GM18498 (cell line): ENCODE measurements around the gene FHL1.
"Not testable (repeated sequence)": the region's sequence is repeated elsewhere in the genome, so short reads cannot be mapped to it uniquely, and the experiment has no call there.

Experiments used
- ATAC-seq: cut with Tn5 transposase; IDR thresholded peaks from one replicate; pipeline ENCODE4 v1.9.1; 2021; ENCODE audit warnings: mild to moderate bottlenecking, moderate library complexity; ENCODE audit not compliant: unreplicated experiment

FHL1 gene

DNA sequence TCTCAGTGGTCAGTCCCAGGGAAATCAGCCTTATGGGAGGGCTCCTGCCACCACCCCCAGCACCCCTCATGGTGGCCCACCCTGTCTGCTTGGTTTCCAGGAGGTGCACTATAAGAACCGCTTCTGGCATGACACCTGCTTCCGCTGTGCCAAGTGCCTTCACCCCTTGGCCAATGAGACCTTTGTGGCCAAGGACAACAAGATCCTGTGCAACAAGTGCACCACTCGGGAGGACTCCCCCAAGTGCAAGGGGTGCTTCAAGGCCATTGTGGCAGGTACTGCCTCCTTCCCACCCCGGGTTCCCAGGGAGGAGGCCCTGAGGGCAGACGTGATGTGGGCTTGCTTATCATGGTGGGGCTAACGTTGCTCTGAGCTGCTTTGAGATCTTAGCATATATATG, 59.6 kb downstream of the FHL1 start:
- no peak for ATAC-seq

GRCh38 chrX:136207546-136207945, 60.2 kb downstream of the FHL1 start:
- ATAC-seq, result no peak

DNA sequence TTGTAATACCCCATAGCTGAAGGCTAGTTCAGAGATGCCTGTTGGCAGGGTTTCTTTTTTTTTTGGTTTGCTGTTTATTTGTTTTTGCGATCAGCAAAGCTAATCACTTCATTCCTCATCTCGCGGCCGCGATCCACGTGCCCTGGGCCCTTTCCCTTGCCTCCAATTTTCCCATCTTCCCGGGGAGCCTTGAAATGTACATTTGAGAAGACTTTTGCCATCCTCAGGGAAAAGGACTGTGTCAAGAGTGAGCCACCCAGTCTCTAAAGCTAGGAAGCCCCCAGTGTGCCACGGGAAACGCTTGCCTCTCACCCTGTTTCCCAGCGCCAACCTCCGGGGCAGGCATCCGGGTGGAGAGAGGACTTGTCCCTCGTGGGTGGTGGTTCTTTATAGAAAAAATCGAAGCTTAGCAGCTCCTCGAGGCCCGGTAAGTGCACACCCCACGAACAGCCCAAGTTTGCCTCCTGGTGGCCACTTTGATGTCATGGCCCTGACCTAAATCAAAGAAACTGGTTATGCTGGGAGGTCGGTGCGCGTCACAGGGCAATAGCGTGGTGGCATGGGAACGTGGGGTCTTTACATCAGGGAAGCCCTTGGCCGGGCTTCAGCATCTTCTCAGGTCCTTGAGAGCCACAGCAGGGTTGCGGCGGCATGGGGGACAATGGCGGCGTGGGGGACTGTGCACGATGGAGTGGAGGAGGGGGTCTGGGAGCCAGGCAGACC, 61.8 kb downstream of the FHL1 start:
- no peak for ATAC-seq

DNA sequence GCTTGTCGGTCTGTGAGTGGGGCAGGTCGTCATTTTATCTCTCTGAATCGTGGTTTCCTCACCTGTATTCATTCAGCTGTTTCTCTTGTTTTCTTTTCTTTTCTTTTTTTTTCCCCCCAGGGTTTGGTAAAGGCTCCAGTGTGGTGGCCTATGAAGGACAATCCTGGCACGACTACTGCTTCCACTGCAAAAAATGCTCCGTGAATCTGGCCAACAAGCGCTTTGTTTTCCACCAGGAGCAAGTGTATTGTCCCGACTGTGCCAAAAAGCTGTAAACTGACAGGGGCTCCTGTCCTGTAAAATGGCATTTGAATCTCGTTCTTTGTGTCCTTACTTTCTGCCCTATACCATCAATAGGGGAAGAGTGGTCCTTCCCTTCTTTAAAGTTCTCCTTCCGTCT, 62.4 kb downstream of the FHL1 start:
- no peak for ATAC-seq

GRCh38 chrX:136210243-136210642, 62.9 kb downstream of the FHL1 start:
- no peak for ATAC-seq

GRCh38 chrX:136210806-136211205, 63.5 kb downstream of the FHL1 start:
- ATAC-seq, result no peak

DNA sequence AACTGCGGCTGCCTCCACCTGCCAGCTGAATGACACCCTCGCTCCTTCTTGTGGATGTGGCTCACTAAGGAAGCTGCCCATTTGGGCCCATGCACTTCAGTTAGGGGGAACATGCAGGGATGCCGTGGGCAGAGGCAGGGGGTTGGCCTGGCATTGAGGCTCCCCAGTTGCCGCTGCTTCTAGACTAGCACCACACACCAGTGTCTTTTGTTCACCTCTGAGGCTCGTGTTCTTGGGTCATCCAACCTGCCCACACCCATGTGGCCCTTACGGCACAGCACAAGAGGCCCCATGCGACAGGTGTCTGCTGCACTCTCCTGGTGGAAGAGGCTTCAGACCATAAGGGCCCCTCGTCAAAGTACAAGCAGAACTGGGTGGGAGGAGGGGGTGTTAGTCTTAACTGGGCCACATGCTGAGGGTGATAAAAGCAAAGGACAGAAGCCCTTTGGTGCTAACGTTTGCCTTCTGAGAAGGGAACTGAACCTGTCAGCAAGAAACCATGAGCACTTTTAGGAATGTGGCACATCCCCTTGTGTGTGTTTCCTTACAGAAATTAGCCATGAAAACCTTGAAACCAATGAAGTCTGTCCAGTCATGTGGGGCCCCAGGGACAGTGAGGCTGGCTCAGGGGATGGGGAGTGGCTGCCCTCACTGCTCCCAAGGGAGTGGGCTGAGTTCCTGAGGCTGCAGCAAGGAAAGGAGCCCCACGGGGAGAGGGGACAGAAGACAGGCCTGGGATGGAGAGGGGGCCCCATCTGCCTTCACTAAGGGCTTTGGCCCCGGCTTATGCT, 64.6 kb downstream of the FHL1 start:
- no peak for ATAC-seq

DNA sequence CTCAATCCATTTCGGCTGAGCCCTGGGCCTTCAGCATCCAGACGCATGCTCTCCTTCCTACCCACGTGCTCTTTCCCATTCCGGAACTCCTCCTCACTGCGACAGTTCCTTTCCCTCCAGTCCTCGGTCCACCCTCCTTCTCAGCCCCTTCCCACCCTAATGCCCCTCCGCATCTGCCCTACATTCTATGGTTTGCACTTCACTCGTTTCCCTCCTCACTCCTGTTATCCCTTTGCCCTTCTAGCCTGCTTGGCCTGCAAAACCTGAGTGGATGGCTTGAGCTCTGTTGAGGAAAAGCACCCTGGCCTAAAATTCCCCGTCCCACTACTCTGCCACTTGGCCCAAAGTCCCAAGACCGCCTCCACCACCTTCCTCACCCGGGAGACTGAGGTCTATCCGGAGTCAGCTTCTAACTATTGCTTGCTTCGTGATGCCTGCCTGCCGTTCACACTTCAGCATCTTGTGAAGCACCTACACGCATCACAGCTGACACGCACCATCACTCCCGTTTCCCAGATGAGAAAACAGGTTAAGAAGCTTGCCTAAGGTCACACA, 65.3 kb downstream of the FHL1 start:
- no peak for ATAC-seq

DNA sequence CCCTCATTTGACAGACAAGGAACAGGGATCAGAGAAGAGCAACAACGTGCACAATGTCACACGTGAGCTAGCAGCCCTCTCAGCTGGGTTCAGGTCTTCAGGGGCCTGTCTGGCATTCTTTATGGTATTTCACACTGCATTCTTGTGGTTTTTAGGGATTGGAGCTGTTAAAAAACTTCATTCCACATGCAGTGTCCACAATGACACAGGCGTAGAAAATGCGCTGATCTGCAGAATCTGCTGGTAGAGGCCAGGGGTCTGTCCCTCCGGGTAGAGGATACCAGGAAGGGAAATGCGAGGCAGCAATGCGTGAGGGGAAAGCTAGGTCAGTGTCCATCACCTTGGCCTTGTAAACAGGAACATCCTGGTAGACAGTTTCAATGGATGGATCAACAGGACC, 67.2 kb downstream of the FHL1 start:
- ATAC-seq, result no peak

GRCh38 chrX:136215559-136215958, 68.2 kb downstream of the FHL1 start:
- ATAC-seq, result no peak

GRCh38 chrX:136219893-136220292, 72.6 kb downstream of the FHL1 start:
- ATAC-seq, result no peak

DNA sequence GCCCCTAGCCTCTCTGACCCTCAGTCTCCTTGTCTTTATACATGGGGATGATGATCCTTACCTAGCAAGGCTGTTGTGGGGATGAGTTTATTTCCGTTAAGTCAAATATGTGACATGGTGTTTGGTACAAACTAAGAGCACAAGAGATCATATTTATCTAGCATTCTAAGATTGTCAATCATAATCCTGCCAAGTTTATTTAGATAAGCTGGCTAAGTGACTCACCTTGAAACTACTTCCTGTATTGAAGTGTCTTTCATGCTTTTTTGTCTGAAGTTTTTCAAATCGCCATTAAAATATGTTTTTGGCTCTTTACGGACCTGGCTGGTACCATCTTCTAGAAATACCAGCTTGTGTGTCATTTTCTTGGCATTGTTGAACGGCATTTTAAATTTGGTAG, 73.2 kb downstream of the FHL1 start:
- no peak for ATAC-seq

- no peak for ATAC-seq
Observed at GRCh38 chrX:136220951-136221350, 73.6 kb downstream of the FHL1 start.

- ATAC-seq, result no peak
Observed at GRCh38 chrX:136221851-136222513, 74.6 kb downstream of the FHL1 start.

GRCh38 chrX:136227074-136227473, 79.7 kb downstream of the FHL1 start:
- ATAC-seq, result no peak

DNA sequence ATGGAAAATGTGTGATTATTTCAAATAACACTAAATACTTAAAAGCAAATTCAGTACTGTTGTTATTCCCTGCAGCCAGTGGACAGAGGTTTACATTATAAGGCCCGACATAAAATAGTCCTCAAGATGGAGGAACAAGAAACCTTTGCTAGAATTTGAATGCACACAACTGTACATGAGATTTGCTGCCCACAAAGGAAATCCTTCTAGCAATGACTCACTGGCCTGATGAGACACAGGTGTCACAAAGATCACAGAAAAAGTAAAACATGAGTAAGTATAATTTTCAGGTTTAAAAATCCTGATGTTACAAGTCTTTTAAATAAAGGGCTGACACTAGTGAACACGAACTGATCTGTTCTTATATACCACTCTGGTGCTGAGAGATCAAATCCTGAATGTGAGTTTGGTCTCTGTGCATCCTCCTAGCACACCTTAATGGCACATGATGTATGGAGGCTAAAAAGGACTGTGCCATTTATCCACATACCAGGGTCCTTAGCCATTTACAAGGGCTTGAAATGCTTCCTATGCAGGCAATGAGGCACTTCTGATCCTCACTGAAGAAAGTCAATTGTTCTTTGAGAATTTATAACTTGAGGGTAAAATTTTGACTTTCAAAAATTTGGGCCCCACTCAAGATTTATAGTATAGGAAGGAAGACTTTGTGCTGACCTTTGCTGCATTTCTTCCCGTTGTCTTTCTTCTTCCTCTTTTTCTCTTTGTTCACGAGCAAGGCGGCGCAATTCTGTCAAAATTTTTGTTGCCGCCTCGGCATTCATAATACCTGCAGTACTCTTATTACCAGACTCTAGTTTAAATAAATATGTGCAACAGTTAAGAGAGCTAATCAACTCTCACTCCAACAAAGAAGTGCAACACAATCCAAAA, 80.9 kb downstream of the FHL1 start:
- ATAC-seq, result peak; percentile 71

DNA sequence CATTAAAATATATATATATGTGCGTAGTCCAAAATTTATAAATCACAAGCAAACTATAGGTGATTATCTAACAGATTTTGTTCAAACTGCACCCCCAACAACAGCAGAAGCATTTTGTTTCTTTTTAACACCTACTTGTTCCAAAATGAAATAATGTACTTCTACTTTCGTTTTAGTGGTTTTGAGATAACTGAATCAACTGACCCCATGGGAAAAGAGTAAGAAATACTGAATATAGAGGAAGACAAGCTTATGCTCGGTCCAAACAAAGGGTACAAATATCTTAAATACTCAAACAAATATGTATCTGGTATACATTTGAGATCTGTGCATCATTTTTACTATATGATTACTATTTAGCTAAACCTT, 81.5 kb downstream of the FHL1 start:
- peak; percentile 51 for ATAC-seq

DNA sequence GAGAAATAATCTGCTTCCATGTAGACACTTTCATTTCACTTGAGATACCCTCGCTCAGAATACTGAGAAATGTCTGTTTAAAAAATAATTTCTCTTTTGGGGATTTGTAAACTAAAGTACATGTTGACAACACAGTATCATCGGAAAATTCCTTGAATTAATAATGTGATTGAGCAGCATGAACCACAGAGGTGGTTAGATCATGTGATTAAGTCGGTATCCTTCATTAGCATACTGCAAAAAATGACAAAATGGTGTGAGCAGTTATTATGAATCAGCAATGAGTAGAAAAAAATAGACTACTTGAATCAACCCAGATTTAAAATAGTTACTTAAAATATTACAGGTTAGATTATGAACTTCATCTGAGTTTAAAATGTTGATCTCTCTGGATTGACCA, 89.7 kb downstream of the FHL1 start:
- ATAC-seq, result no peak

GRCh38 chrX:136237849-136238248, 90.5 kb downstream of the FHL1 start:
- ATAC-seq, result not testable (repeated sequence)

DNA sequence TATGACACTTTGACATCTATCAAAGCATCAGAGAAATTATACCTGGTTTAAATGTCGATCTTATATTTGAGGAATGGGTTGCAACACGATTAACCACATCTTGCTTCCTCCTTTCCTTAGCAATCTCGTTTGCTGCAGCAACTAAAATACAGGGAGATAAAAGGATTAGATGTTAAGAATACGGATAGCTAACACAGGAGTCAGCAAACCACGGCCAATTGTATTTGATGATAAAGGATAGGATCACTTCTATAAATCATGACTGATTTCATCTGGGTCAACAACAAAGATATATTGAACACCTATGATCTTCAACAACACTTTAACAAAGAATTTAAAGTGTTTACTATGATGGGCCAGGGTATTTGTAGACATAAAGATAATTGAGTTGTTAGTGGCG, 98.9 kb downstream of the FHL1 start:
- no peak for ATAC-seq
